GM21786 (cell line): ENCODE results near the gene GPR156.
"Not testable (repeated sequence)": the region's sequence is repeated elsewhere in the genome, so short reads cannot be mapped to it uniquely, and the experiment has no call there.

Experiments
- ATAC-seq: cut with Tn5 transposase; IDR thresholded peaks from one replicate; pipeline ENCODE4 v1.9.1; 2021; ENCODE audit not compliant: unreplicated experiment

The GPR156 gene

GRCh38 chr3:120284747-120285507 is at the start of gene GPR156:
GPR156 (minus strand) TSS chr3:120285222; CDS start chr3:120244098, 41,124 bp downstream.
- no peak for ATAC-seq

GRCh38 chr3:120332646-120333045 is 47.6 kb upstream of the GPR156 start:
- ATAC-seq, result no peak

GRCh38 chr3:120331076-120331475 is 46.1 kb upstream of the GPR156 start:
- no peak for ATAC-seq

- ATAC-seq, result no peak
Observed at GRCh38 chr3:120326784-120327183, 41.8 kb upstream of the GPR156 start.

GRCh38 chr3:120324190-120324589 is 39.2 kb upstream of the GPR156 start:
- no peak for ATAC-seq

- ATAC-seq, result not testable (repeated sequence)
Observed at GRCh38 chr3:120323761-120324160, 38.7 kb upstream of the GPR156 start.

- ATAC-seq, result no peak
Observed at GRCh38 chr3:120311863-120312794, 27.1 kb upstream of the GPR156 start.

GRCh38 chr3:120306519-120307455 is 21.8 kb upstream of the GPR156 start:
- ATAC-seq, result no peak

GRCh38 chr3:120304616-120305015 is 19.6 kb upstream of the GPR156 start:
- no peak for ATAC-seq

- ATAC-seq, result no peak
Observed at GRCh38 chr3:120302361-120302760, 17.3 kb upstream of the GPR156 start.

- no peak for ATAC-seq
Observed at GRCh38 chr3:120300971-120301370, 15.9 kb upstream of the GPR156 start.

GRCh38 chr3:120299403-120299802 is 14.4 kb upstream of the GPR156 start:
- no peak for ATAC-seq

GRCh38 chr3:120298996-120299395 is 14.0 kb upstream of the GPR156 start:
- no peak for ATAC-seq

GRCh38 chr3:120291552-120291951 is 6.5 kb upstream of the GPR156 start:
- ATAC-seq, result not testable (repeated sequence)

- no peak for ATAC-seq
Observed at GRCh38 chr3:120289636-120290035, 4.6 kb upstream of the GPR156 start.

- ATAC-seq, result no peak
Observed at GRCh38 chr3:120286465-120286864, 1.4 kb upstream of the GPR156 start.

- ATAC-seq, result no peak
Observed at GRCh38 chr3:120285508-120285841, 453 bp upstream of the GPR156 start.

GRCh38 chr3:120281261-120281660 is 3.8 kb downstream of the GPR156 start:
- no peak for ATAC-seq

- no peak for ATAC-seq
Observed at GRCh38 chr3:120280566-120280965, 4.5 kb downstream of the GPR156 start.

GRCh38 chr3:120280026-120280425 is 5.0 kb downstream of the GPR156 start:
- ATAC-seq, result no peak

- ATAC-seq, result no peak
Observed at GRCh38 chr3:120276767-120277166, 8.3 kb downstream of the GPR156 start.
